ENCODE measurements around the gene AGAP1. TPM values are rescaled to one million over a fixed set of nuclear protein-coding genes. Genes with fewer than 3 reads are reported as not detected.

The AGAP1 gene
- total RNA-seq, 4 donors from 2014 or later = 33.7 to 55.2 (median 37.5) TPM

- no peak for TF ChIP-seq POLR2A (IDR thresholded peaks at IDR 0.05)
- no peak for TF ChIP-seq POLR2AphosphoS5 (IDR thresholded peaks at IDR 0.05)
- no peak for TF ChIP-seq EP300 (IDR thresholded peaks at IDR 0.05)
- TF ChIP-seq CTCF (IDR thresholded peaks at IDR 0.05) = no peak
- no peak overlapping the region for H3K27ac ChIP-seq
- H3K4me3 ChIP-seq = no peak overlapping the region
- WGBS, 2 donors (ENCODE audit: low coverage in 1 of 2) = 90 to 100% methylated on average over 7 to 9 of the region's 20 CpGs
- H3K36me3 ChIP-seq = peaks cover 0 to 68% of the 10 kb centered on the region in 2 donors
- H3K4me1 ChIP-seq = peaks cover 0 to 16% (median 0%) of the 10 kb centered on the region in 3 donors
- no peaks in the 10 kb centered on the region for H3K27me3 ChIP-seq
- ATAC-seq = no peak
- H3K9me3 ChIP-seq = no peaks in the 10 kb centered on the region
Measured at GRCh38 chr2:235811446-235812184, 317.8 kb downstream of the AGAP1 start.

GRCh38 chr2:235812185-235812665, 318.4 kb downstream of the AGAP1 start:
- TF ChIP-seq CTCF (IDR thresholded peaks at IDR 0.05) = no peak
- peaks cover 0 to 22% (median 0%) of the 10 kb centered on the region in 3 donors for H3K4me1 ChIP-seq
- no peak overlapping the region for H3K4me3 ChIP-seq
- no peaks in the 10 kb centered on the region for H3K9me3 ChIP-seq
- 87% methylated on average over 6 of the region's 18 CpGs; no CpG with 5 or more reads in 1 of the 2 donors for WGBS, 2 donors (ENCODE audit: low coverage in 1 of 2)
- ATAC-seq = no peak
- H3K27me3 ChIP-seq = no peaks in the 10 kb centered on the region
- H3K36me3 ChIP-seq = peaks cover 0 to 64% of the 10 kb centered on the region in 2 donors
- no peak overlapping the region for H3K27ac ChIP-seq

- Histone ChIP-seq H3K4me1 (peaks cover 0 to 33% (median 0%) of the 10 kb centered on the region in 3 donors), H3K36me3 (peaks cover 0 to 52% of the 10 kb centered on the region in 2 donors), H3K27me3 (no peaks in the 10 kb centered on the region), H3K9me3 (no peaks in the 10 kb centered on the region), H3K4me3 (no peak overlapping the region), H3K27ac (peak overlapping the region in 1 of 4 donors; percentile 22)
- TF ChIP-seq POLR2AphosphoS5 (IDR thresholded peaks at IDR 0.05) (no peak), POLR2A (IDR thresholded peaks at IDR 0.05) (no peak), CTCF (IDR thresholded peaks at IDR 0.05) (no peak), EP300 (IDR thresholded peaks at IDR 0.05) (no peak)
- no peak for ATAC-seq
- 90 to 96% methylated on average over 4 to 9 of the region's 12 CpGs for WGBS, 2 donors (ENCODE audit: low coverage in 1 of 2)
Measured at GRCh38 chr2:235813398-235813797, 319.6 kb downstream of the AGAP1 start.

GRCh38 chr2:235820571-235820970, 326.7 kb downstream of the AGAP1 start:
- TF ChIP-seq POLR2A (IDR thresholded peaks at IDR 0.05) (no peak), EP300 (IDR thresholded peaks at IDR 0.05) (no peak), POLR2AphosphoS5 (IDR thresholded peaks at IDR 0.05) (no peak), CTCF (IDR thresholded peaks at IDR 0.05) (no peak)
- WGBS, 2 donors (ENCODE audit: low coverage in 1 of 2) = 76 to 91% methylated on average over 2 of the region's 2 CpGs
- ATAC-seq = no peak
- Histone ChIP-seq H3K9me3 (no peaks in the 10 kb centered on the region), H3K4me1 (peaks cover 0 to 41% (median 0%) of the 10 kb centered on the region in 3 donors), H3K4me3 (no peak overlapping the region), H3K27ac (no peak overlapping the region), H3K27me3 (no peaks in the 10 kb centered on the region), H3K36me3 (peaks cover 0 to 19% of the 10 kb centered on the region in 2 donors)

GRCh38 chr2:235824331-235824730, 330.5 kb downstream of the AGAP1 start:
- Histone ChIP-seq H3K27me3 (no peaks in the 10 kb centered on the region), H3K36me3 (peaks cover 0 to 49% of the 10 kb centered on the region in 2 donors), H3K4me3 (no peak overlapping the region), H3K27ac (no peak overlapping the region), H3K9me3 (no peaks in the 10 kb centered on the region), H3K4me1 (peaks cover 0 to 10% (median 0%) of the 10 kb centered on the region in 3 donors)
- 90 to 93% methylated on average over 3 of the region's 3 CpGs for WGBS, 2 donors (ENCODE audit: low coverage in 1 of 2)
- TF ChIP-seq POLR2AphosphoS5 (IDR thresholded peaks at IDR 0.05) (no peak), EP300 (IDR thresholded peaks at IDR 0.05) (no peak), POLR2A (IDR thresholded peaks at IDR 0.05) (no peak), CTCF (IDR thresholded peaks at IDR 0.05) (no peak)
- ATAC-seq = no peak
